Mammary epithelial cell (primary cell): ENCODE results near the gene TMC5.

Source experiments
- EZH2 ChIP-seq: IDR thresholded peaks from 2 replicates; pipeline ENCODE4 v1.6.1; 2012; ENCODE audit warnings: low read length, inconsistent platforms, borderline replicate concordance
- TF ChIP-seq, protein P1 (sequence below), 2 donors: IDR thresholded peaks in 1 of 2; conservative IDR thresholded peaks in 1 of 2; 2 replicates each; pipeline ENCODE4 v1.5.1; 2011 to 2012; ENCODE audit warnings: inconsistent platforms in 2 of 2, low read length in 2 of 2, mild to moderate bottlenecking in 2 of 2, control low read depth in 1 of 2, low read depth in 1 of 2; ENCODE audit not compliant: insufficient read depth in 1 of 2; ENCODE audit errors: extremely low read depth in 1 of 2

DNA sequence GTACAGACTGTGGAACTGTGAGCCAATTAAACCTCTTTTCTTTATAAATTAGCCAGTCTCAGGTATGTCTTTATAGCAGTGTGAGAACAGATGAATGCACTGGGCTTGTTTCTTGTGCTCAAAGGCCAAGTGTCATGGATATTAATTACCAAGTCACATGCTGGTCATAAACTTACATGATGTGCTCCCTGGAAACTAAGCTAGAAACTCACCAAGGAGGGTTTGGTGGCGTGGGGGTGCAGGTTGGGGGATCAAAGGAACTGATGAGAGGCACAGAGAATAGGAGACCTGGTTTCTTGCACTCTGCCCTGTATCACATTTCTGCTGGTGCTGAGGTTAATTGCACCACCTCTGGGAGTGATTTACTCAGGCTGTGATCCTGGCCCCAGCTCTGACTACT lies 31.2 kb upstream of the TMC5 start:
- TF ChIP-seq, protein P1, sequence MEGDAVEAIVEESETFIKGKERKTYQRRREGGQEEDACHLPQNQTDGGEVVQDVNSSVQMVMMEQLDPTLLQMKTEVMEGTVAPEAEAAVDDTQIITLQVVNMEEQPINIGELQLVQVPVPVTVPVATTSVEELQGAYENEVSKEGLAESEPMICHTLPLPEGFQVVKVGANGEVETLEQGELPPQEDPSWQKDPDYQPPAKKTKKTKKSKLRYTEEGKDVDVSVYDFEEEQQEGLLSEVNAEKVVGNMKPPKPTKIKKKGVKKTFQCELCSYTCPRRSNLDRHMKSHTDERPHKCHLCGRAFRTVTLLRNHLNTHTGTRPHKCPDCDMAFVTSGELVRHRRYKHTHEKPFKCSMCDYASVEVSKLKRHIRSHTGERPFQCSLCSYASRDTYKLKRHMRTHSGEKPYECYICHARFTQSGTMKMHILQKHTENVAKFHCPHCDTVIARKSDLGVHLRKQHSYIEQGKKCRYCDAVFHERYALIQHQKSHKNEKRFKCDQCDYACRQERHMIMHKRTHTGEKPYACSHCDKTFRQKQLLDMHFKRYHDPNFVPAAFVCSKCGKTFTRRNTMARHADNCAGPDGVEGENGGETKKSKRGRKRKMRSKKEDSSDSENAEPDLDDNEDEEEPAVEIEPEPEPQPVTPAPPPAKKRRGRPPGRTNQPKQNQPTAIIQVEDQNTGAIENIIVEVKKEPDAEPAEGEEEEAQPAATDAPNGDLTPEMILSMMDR (conservative IDR thresholded peaks at IDR 0.05 in 1 of 2, IDR thresholded peaks at IDR 0.05 in 1 of 2; ENCODE audit: extremely low read depth in 1 of 2, insufficient read depth in 1 of 2, low read depth in 1 of 2, low read length in 2 of 2), result no peak
- no peak for TF ChIP-seq EZH2
